Epithelial cell of esophagus (primary cell): ENCODE data around the gene PICK1.

Experiments
- DNase-seq: peaks from one replicate; pipeline ENCODE4 v3.0.0; 2010; ENCODE audit warnings: low read depth
- H3K4me3 ChIP-seq: 2 replicates; pipeline ENCODE4 v1.5.1; 2011; ENCODE audit warnings: mild to moderate bottlenecking, low read length, control low read depth
- CTCF ChIP-seq: IDR thresholded peaks from 2 replicates; pipeline ENCODE4 v1.5.1; 2011; ENCODE audit warnings: low read depth, mild to moderate bottlenecking, low read length, control low read depth, inconsistent platforms; ENCODE audit not compliant: insufficient read depth; ENCODE audit errors: missing control alignments

PICK1 gene

GRCh38 chr22:38017939-38018885 lies 39.0 kb upstream of the PICK1 start:
- DNase-seq, result no peak
- no peak overlapping the region for H3K4me3 ChIP-seq
- no peak for TF ChIP-seq CTCF

GRCh38 chr22:38018938-38019827 lies 38.0 kb upstream of the PICK1 start:
- TF ChIP-seq CTCF, result no peak
- no peak for DNase-seq
- no peak overlapping the region for H3K4me3 ChIP-seq

GRCh38 chr22:38021206-38021605 lies 36.0 kb upstream of the PICK1 start:
- no peak overlapping the region for H3K4me3 ChIP-seq
- no peak for DNase-seq
- TF ChIP-seq CTCF, result no peak

GRCh38 chr22:38023045-38023444 lies 34.2 kb upstream of the PICK1 start:
- TF ChIP-seq CTCF, result no peak
- no peak for DNase-seq
- no peak overlapping the region for H3K4me3 ChIP-seq

- TF ChIP-seq CTCF, result no peak
- DNase-seq, result no peak
- H3K4me3 ChIP-seq, result no peak overlapping the region
Observed at GRCh38 chr22:38025514-38025913, 31.7 kb upstream of the PICK1 start.

- no peak for TF ChIP-seq CTCF
- no peak for DNase-seq
- H3K4me3 ChIP-seq, result no peak overlapping the region
Observed at GRCh38 chr22:38026130-38027111, 30.8 kb upstream of the PICK1 start.
